ENCODE results near the gene NUP98.
"Not testable (repeated sequence)": the region's sequence is repeated elsewhere in the genome, so short reads cannot be mapped to it uniquely, and the experiment has no call there.

The NUP98 gene

DNA sequence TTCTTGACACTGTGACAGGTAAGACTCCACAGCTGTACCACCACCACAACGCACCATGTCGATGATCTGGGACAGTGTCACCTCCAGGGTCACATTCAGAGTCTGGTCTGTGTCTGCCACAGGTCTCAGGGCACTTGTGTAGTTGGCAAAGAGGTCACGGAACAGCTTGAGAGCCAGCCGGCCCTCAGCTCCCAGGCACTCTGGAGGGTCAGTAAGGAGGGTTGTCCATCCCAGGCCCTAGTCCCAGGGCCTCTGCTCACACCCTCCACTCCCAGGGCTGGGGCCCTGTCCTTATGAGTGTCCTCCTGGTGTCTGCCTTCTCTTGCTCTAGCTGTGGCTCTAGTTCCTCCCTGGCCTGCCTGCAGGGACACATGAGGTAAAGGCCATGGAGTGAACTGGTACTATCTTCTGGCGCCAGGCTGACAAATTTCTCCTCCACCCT is 127.6 kb downstream of the NUP98 start:
- DNase-seq (ENCODE audit: low spot score): no peak

DNA sequence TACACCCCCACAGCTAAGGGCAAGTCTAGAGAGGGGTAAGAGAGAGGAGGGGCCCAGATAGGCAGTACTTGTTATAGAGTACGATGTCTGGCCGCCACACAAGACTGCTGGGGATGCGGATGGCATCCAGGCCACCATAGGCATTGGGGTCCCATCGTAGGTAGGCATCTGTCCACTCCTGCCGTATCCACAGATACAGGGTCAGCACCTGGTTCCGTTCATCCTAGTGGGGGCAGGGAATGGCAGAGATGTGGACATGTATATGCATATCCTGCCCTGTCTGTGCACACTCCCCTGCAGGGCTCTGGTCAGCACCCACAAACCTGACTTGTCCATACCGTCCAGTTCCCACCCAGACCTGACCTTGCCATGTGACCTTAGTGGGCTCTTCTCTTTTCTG is 128.2 kb downstream of the NUP98 start:
- no peak for DNase-seq (ENCODE audit: low spot score)

GRCh38 chr11:3667149-3668035 is 130.0 kb downstream of the NUP98 start:
- DNase-seq (ENCODE audit: low spot score): no peak

DNA sequence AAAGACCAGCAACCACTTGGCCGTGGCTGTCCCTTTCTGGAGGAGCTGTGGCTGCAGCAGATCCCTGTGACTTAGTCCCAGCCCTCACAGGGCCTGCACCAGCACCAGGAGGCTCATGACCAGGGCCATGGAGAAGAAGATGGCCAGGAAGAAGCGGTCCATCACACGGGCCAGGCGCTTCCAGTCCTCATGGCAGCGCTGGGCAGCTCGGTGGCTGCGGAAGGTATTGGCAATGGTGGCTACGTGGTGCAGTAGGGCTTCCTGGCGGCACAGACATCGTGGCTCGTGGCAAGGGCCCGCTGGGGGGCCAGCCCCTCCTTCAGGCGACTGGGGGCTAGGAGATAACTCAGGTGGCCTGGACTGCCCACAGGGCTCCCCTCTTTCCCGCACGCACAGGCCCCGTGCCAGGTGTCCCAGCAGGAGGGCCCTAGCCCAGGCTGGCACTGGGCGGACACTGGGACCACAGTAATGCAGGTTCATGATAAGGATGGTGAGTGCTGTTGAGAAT is 131.3 kb downstream of the NUP98 start:
- DNase-seq (ENCODE audit: low spot score): no peak

GRCh38 chr11:3665336-3666022 is 131.9 kb downstream of the NUP98 start:
- no peak for DNase-seq (ENCODE audit: low spot score)

DNA sequence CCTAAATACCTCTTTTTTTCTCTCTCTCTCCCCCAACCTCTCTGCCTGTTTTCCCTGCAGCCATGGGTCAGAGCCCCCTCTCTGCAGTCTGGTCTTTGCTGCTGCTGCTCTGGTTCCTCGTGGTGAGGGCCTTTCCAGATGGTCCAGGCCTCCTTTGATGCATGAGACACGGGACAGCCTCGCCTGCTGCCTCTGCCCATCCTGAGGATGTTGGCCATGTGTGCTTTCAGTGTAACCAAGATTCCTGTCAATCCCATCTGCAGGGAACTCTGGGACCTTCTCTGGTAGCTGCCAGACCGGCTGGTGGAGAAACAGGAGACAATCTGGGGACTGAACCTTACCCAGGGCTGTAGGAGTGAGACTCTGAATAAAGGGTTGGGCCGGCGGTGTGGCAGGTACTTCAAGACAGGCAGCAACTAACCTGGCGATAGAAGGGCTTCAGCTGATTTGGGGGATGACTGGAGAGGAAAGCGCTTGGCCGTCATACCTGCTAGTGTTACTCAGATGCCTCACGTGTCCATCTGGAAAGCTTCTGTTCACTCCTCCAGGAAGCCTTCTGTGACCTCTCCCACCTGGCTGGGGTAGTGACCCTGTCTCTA is 133.2 kb downstream of the NUP98 start:
- no peak for DNase-seq (ENCODE audit: low spot score)

- no peak for DNase-seq (ENCODE audit: low spot score)
Observed at GRCh38 chr11:3662856-3663255, 134.5 kb downstream of the NUP98 start.

- no peak for DNase-seq (ENCODE audit: low spot score)
Observed at GRCh38 chr11:3660960-3661359, 136.4 kb downstream of the NUP98 start.

DNA sequence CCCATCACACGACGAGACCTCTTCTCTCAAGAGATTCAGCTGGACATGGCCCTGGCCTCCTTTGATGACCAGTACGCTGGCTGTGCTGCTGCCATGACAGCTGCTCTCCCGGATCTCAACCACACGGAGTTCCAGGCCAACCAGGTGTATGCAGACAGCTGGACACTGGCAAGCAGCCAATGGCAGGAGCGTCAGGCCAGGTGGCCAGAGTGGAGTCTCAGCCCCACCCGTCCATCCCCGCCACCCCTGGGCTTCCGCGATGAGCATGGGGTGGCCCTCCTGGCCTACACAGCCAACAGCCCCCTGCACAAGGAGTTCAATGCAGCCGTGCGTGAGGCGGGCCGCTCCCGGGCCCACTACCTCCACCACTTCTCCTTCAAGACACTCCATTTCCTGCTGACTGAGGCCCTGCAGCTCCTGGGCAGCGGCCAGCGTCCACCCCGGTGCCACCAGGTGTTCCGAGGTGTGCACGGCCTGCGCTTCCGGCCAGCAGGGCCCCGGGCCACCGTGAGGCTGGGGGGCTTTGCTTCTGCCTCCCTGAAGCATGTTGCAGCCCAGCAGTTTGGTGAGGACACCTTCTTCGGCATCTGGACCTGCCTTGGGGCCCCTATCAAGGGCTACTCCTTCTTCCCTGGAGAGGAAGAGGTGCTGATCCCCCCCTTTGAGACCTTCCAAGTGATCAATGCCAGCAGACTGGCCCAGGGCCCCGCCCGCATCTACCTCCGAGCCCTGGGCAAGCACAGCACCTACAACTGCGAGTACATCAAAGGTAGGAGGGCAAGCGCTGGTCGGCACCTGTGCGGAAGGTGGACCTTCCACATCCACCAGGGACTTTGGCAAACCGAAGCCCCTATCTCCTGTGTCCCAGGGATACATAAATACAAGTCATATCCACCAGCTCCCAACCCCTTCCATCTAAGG is 137.5 kb downstream of the NUP98 start:
- no peak for DNase-seq (ENCODE audit: low spot score)

DNA sequence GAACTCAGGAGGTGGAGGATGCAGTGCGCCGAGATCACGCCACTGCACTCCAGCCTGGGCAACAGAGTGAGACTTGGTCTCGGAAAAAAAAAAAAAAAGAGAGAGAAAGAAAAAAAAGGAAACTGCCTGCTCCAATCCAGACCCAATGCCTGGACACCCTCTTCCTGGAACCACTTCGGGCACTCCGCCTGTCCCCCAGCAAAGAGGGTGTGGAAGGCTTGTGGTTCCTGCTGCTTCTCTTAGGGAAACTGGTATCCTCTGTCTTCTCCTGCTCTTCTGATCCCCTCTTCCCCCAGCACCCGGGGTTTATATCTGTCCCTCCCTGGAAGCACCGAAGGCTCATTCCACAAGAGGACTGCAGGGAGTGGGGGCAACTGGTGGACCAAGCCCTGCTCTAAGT is 139.1 kb downstream of the NUP98 start:
- DNase-seq (ENCODE audit: low spot score): no peak

GRCh38 chr11:3657331-3657730 is 140.0 kb downstream of the NUP98 start:
- not testable (repeated sequence) for DNase-seq (ENCODE audit: low spot score)

- no peak for DNase-seq (ENCODE audit: low spot score)
Observed at GRCh38 chr11:3655547-3655946, 141.8 kb downstream of the NUP98 start.

DNA sequence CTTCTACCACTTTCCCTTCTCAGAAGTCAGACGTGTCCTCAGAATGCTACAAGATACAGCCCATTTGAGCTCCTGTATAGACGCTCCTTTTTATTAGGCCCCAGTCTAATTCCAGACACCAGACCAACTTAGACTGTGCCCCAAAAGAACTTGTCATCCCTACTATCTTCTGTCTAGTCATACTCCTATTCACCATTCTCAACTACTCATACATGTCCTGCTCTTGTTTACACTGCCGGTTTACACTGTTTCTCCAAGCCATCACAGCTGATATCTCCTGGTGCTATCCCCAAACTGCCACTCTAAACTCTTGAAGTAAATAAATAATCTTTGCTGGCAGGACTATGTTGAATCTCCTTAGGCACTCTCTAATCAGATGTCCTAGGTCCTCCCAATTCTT is 144.8 kb downstream of the NUP98 start:
- DNase-seq (ENCODE audit: low spot score): not testable (repeated sequence)

- not testable (repeated sequence) for DNase-seq (ENCODE audit: low spot score)
Observed at GRCh38 chr11:3649374-3649773, 148.0 kb downstream of the NUP98 start.

GRCh38 chr11:3648843-3649242 is 148.5 kb downstream of the NUP98 start:
- not testable (repeated sequence) for DNase-seq (ENCODE audit: low spot score)

DNA sequence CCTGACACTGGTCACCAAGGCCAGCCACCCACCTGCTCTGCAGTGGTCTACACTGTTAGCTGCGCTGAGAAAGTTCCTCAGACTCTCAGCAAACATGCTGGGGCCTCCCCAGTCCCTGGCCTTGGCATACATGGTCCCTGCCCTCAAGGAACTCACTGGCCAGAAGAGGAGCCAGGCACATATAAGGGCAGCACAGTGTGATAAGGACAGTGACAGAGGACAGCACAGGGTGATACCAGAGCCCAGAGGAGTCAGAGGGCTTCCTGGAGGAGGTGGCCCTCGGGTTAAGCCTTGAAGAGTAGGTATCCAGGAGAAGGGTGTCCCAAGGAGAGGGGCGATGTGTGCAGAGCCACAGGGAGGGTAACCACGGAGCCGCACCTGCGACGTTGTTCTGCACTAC is 151.8 kb downstream of the NUP98 start:
- DNase-seq (ENCODE audit: low spot score): no peak

- DNase-seq (ENCODE audit: low spot score): no peak
Observed at GRCh38 chr11:3644817-3645235, 152.5 kb downstream of the NUP98 start, which contains the start of gene ART1. ART1 (plus strand) TSS chr11:3645128; CDS start chr11:3659214, 14,086 bp downstream.

DNA sequence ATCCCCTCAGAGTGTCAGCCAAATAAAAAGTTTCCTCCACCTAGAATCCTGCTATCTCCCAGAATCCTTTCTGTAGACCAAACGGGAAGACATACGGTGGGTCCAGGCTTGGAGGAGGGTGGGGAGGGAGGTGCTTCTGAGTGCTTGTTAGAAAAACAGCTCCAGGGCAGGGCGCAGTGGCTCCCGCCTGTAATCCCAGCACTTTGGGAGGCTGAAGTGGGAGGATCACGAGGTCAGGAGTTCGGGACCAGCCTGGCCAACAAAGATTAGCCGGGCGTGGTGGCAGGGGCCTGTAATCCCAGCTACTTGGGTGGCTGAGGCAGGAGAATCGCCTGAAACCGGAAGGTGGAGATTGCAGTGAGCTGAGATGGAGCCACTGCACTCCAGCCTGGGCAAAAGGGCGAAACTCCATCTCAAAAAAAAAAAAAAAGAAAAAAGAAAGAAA is 154.2 kb downstream of the NUP98 start:
- DNase-seq (ENCODE audit: low spot score): not testable (repeated sequence)

- DNase-seq (ENCODE audit: low spot score): no peak
Observed at GRCh38 chr11:3642071-3642951, 155.0 kb downstream of the NUP98 start.

- DNase-seq (ENCODE audit: low spot score): no peak
Observed at GRCh38 chr11:3641701-3642070, 155.7 kb downstream of the NUP98 start, which contains the start of gene ART5. ART5 (minus strand) TSS chr11:3641992; CDS start chr11:3641862, 130 bp downstream.
